Small intestine (tissue), 7 donors: ENCODE results near the gene ARHGAP23. TPM values are rescaled to one million over a fixed set of nuclear protein-coding genes. Genes with fewer than 3 reads are reported as not detected.

Experiments
- DNase-seq, 2 donors: peaks; one replicate each; pipeline versions ENCODE4 v3.0.0 to v3.0.0-alpha.2; 2013
- FAIRE-seq: peaks from 2 replicates; lab custom pipeline; 2012; peaks lifted over from hg19 to GRCh38; lab: Jason Lieb, UNC
- H3K27ac ChIP-seq, 3 donors: one replicate each; pipeline ENCODE4 v1.5.1; 2013; ENCODE audit warnings: low read length in 2 of 3, mild to moderate bottlenecking in 2 of 3, control low read depth in 1 of 3, inconsistent platforms in 1 of 3, low read depth in 1 of 3, moderate library complexity in 1 of 3
- H3K27me3 ChIP-seq, 3 donors: one replicate each; pipeline ENCODE4 v1.6.1; 2013; ENCODE audit warnings: low read length in 3 of 3, inconsistent platforms in 1 of 3; ENCODE audit not compliant: control insufficient read depth in 3 of 3, insufficient read depth in 3 of 3
- H3K36me3 ChIP-seq, 3 donors: one replicate each; pipeline ENCODE4 v1.6.1; 2013; ENCODE audit warnings: low read length in 3 of 3, inconsistent platforms in 1 of 3, low read depth in 1 of 3, mild to moderate bottlenecking in 1 of 3, moderate library complexity in 1 of 3; ENCODE audit not compliant: control insufficient read depth in 3 of 3, insufficient read depth in 2 of 3
- H3K4me1 ChIP-seq, 3 donors: one replicate each; pipeline ENCODE4 v1.6.1; 2013; ENCODE audit warnings: low read length in 2 of 3, inconsistent platforms in 1 of 3, low read depth in 1 of 3, mild to moderate bottlenecking in 1 of 3, moderate library complexity in 1 of 3; ENCODE audit not compliant: control insufficient read depth in 3 of 3, insufficient read depth in 2 of 3
- H3K4me3 ChIP-seq, 3 donors: one replicate each; pipeline ENCODE4 v1.5.1; 2013; ENCODE audit warnings: low read length in 3 of 3, control low read depth in 1 of 3, inconsistent platforms in 1 of 3, low read depth in 1 of 3, mild to moderate bottlenecking in 1 of 3, moderate library complexity in 1 of 3
- H3K9me3 ChIP-seq, 2 donors: one replicate each; pipeline ENCODE4 v1.6.1; 2013; ENCODE audit warnings: low read depth in 1 of 2, low read length in 1 of 2; ENCODE audit not compliant: control insufficient read depth in 2 of 2, insufficient read depth in 1 of 2
- WGBS, 3 donors: extraction: QIAGEN DNeasy Blood & Tissue Kit; methylation state at CpG; one replicate each; pipeline ENCODE4 v1.1.7; 2013; 5-methylcytosine and 5-hydroxymethylcytosine counted together
- polyA plus RNA-seq, 4 donors: library from polyadenylated mRNA; stranded (reverse) in 3 of 4; unstranded in 1 of 4; fragments of 200-250 nt in 3 of 4; fragments of 120-200 nt in 1 of 4; gene quantifications; one replicate each; pipeline versions ENCODE4 v1.2.1 to v1.2.3, GENCODE V29; 2013
- donor health status: healthy with polysubstance abuse.
- donor health status: control.
- donor health status: control.
- donor health status: Bipolar disorder and iron deficiency.
- donor health status: healthy.

Gene ARHGAP23
- polyA plus RNA-seq, 4 donors: 0.89 to 10.4 (median 4.7) TPM

GRCh38 chr17:38403491-38403890 is 24.8 kb upstream of the ARHGAP23 start:
- Histone ChIP-seq H3K9me3 (no peaks in the 10 kb centered on the region), H3K36me3 (peaks cover 0 to 44% (median 18%) of the 10 kb centered on the region in 3 donors), H3K4me1 (no peaks in the 10 kb centered on the region), H3K27me3 (no peaks in the 10 kb centered on the region), H3K4me3 (no peak overlapping the region), H3K27ac (no peak overlapping the region)
- FAIRE-seq: no peak
- no peak for DNase-seq
- 52 to 66% (median 53%) methylated on average over 4 of the region's 4 CpGs for WGBS, 3 donors

GRCh38 chr17:38404174-38404943 is 23.9 kb upstream of the ARHGAP23 start:
- 76 to 86% (median 84%) methylated on average over 16 of the region's 16 CpGs for WGBS, 3 donors
- no peak overlapping the region for H3K27ac ChIP-seq
- peaks cover 0 to 36% (median 12%) of the 10 kb centered on the region in 3 donors for H3K36me3 ChIP-seq
- FAIRE-seq: no peak
- no peaks in the 10 kb centered on the region for H3K4me1 ChIP-seq
- no peaks in the 10 kb centered on the region for H3K27me3 ChIP-seq
- H3K9me3 ChIP-seq: no peaks in the 10 kb centered on the region
- DNase-seq: no peak
- H3K4me3 ChIP-seq: no peak overlapping the region

GRCh38 chr17:38405654-38406053 is 22.6 kb upstream of the ARHGAP23 start:
- no peaks in the 10 kb centered on the region for H3K4me1 ChIP-seq
- H3K9me3 ChIP-seq: no peaks in the 10 kb centered on the region
- H3K4me3 ChIP-seq: no peak overlapping the region
- DNase-seq (no peak), FAIRE-seq (no peak)
- no peak overlapping the region for H3K27ac ChIP-seq
- H3K27me3 ChIP-seq: no peaks in the 10 kb centered on the region
- peaks cover 0 to 25% (median 2%) of the 10 kb centered on the region in 3 donors for H3K36me3 ChIP-seq
- 80 to 93% (median 90%) methylated on average over 4 of the region's 4 CpGs for WGBS, 3 donors

- no peak for FAIRE-seq
- WGBS, 3 donors: 65 to 93% (median 79%) methylated on average over 1 of the region's 1 CpG
Observed at GRCh38 chr17:38410201-38410600, 18.1 kb upstream of the ARHGAP23 start.

GRCh38 chr17:38415250-38416194 is 12.7 kb upstream of the ARHGAP23 start:
- peak overlapping the region in 1 of 3 donors; percentile 35 for H3K4me3 ChIP-seq
- no peaks in the 10 kb centered on the region for H3K36me3 ChIP-seq
- H3K27me3 ChIP-seq: peaks cover 2 to 26% (median 22%) of the 10 kb centered on the region in 3 donors
- no peaks in the 10 kb centered on the region for H3K9me3 ChIP-seq
- WGBS, 3 donors: 14 to 29% (median 16%) methylated on average over 19 to 22 of the region's 22 CpGs
- peak overlapping the region in 2 of 3 donors; percentile 29 to 84 for H3K27ac ChIP-seq
- H3K4me1 ChIP-seq: peaks cover 0 to 21% (median 0%) of the 10 kb centered on the region in 3 donors
- DNase-seq (peak in 1 of 2 donors; percentile 84), FAIRE-seq (no peak)

More at GRCh38 chr17:38410201-38410600, 18.1 kb upstream of the ARHGAP23 start:
- no peak overlapping the region for H3K4me3 ChIP-seq
- H3K36me3 ChIP-seq: peaks cover 0 to 3% (median 0%) of the 10 kb centered on the region in 3 donors
- H3K9me3 ChIP-seq: no peaks in the 10 kb centered on the region
- peaks cover 0 to 5% (median 0%) of the 10 kb centered on the region in 3 donors for H3K4me1 ChIP-seq
- no peaks in the 10 kb centered on the region for H3K27me3 ChIP-seq
- DNase-seq: no peak
- no peak overlapping the region for H3K27ac ChIP-seq

GRCh38 chr17:38416840-38417209 is 11.4 kb upstream of the ARHGAP23 start:
- WGBS, 3 donors: 50 to 86% (median 70%) methylated on average over 1 of the region's 1 CpG
- H3K27me3 ChIP-seq: peaks cover 2 to 37% (median 22%) of the 10 kb centered on the region in 3 donors
- DNase-seq: peak in 1 of 2 donors; percentile 8
- H3K9me3 ChIP-seq: no peaks in the 10 kb centered on the region
- peaks cover 0 to 26% (median 0%) of the 10 kb centered on the region in 3 donors for H3K4me1 ChIP-seq
- H3K27ac ChIP-seq: no peak overlapping the region
- H3K4me3 ChIP-seq: no peak overlapping the region
- no peaks in the 10 kb centered on the region for H3K36me3 ChIP-seq
- no peak for FAIRE-seq

- DNase-seq: peak in 1 of 2 donors; percentile 8
- H3K4me3 ChIP-seq: no peak overlapping the region
- no peaks in the 10 kb centered on the region for H3K9me3 ChIP-seq
- no peak for FAIRE-seq
- no peaks in the 10 kb centered on the region for H3K36me3 ChIP-seq
- WGBS, 3 donors: 78 to 82% (median 81%) methylated on average over 9 to 11 of the region's 11 CpGs
- H3K27me3 ChIP-seq: peaks cover 2 to 42% (median 24%) of the 10 kb centered on the region in 3 donors
- H3K4me1 ChIP-seq: peaks cover 0 to 26% (median 0%) of the 10 kb centered on the region in 3 donors
- H3K27ac ChIP-seq: no peak overlapping the region
Observed at GRCh38 chr17:38417210-38417951, 10.9 kb upstream of the ARHGAP23 start.
